Trophoblast cell (in vitro differentiated cells and primary cell): ENCODE data around the gene LEPROT.

ENCODE experiments used
- DNase-seq, 2 donors: peaks; one replicate each; pipeline ENCODE4 v3.0.0-alpha.2; 2016
- H2AFZ ChIP-seq: 2 replicates; pipeline ENCODE4 v1.6.1; 2013; ENCODE audit warnings: low read length, moderate library complexity, mild to moderate bottlenecking; ENCODE audit not compliant: insufficient read depth, poor library complexity
- H2AK5ac ChIP-seq: 2 replicates; pipeline ENCODE4 v1.6.1; 2013; ENCODE audit warnings: mild to moderate bottlenecking, low read length
- H2BK120ac ChIP-seq: 2 replicates; pipeline ENCODE4 v1.6.1; 2013; ENCODE audit warnings: low read length, mild to moderate bottlenecking, moderate library complexity; ENCODE audit not compliant: insufficient read depth, poor library complexity
- H2BK12ac ChIP-seq: 2 replicates; pipeline ENCODE4 v1.6.1; 2013; ENCODE audit warnings: mild to moderate bottlenecking, low read length, moderate library complexity
- H2BK5ac ChIP-seq: 2 replicates; pipeline ENCODE4 v1.6.1; 2013; ENCODE audit warnings: low read length, low read depth, moderate library complexity, mild to moderate bottlenecking; ENCODE audit not compliant: poor library complexity
- H3K14ac ChIP-seq: 2 replicates; pipeline ENCODE4 v1.6.1; 2013; ENCODE audit warnings: mild to moderate bottlenecking, low read length
- H3K18ac ChIP-seq: 2 replicates; pipeline ENCODE4 v1.6.1; 2013; ENCODE audit warnings: mild to moderate bottlenecking, low read length
- H3K23ac ChIP-seq: 2 replicates; pipeline ENCODE4 v1.6.1; 2013; ENCODE audit warnings: low read length
- H3K27ac ChIP-seq: 2 replicates; pipeline ENCODE4 v1.5.1; 2013; ENCODE audit warnings: low read depth, mild to moderate bottlenecking, inconsistent platforms, low read length, moderate library complexity
- H3K27me3 ChIP-seq: 2 replicates; pipeline ENCODE4 v1.6.1; 2013; ENCODE audit warnings: inconsistent platforms, mild to moderate bottlenecking, low read length, moderate library complexity; ENCODE audit not compliant: insufficient read depth
- H3K36me3 ChIP-seq, 2 experiments: 1 replicate in 1 of 2; 2 replicates in 1 of 2; pipeline ENCODE4 v1.6.1; 2013; ENCODE audit warnings: low read length in 2 of 2, mild to moderate bottlenecking in 2 of 2, moderate library complexity in 1 of 2; ENCODE audit not compliant: insufficient read depth in 2 of 2, control insufficient read depth in 1 of 2
- H3K4ac ChIP-seq: 2 replicates; pipeline ENCODE4 v1.6.1; 2013; ENCODE audit warnings: low read depth, mild to moderate bottlenecking, low read length, moderate library complexity
- H3K4me1 ChIP-seq, 2 experiments: 1 replicate in 1 of 2; 2 replicates in 1 of 2; pipeline ENCODE4 v1.6.1; 2013; ENCODE audit warnings: low read length in 2 of 2, mild to moderate bottlenecking in 2 of 2, moderate library complexity in 1 of 2; ENCODE audit not compliant: insufficient read depth in 2 of 2, control insufficient read depth in 1 of 2
- H3K4me2 ChIP-seq: 2 replicates; pipeline ENCODE4 v1.6.1; 2013; ENCODE audit warnings: inconsistent platforms, mild to moderate bottlenecking, low read length, moderate library complexity
- H3K4me3 ChIP-seq: 2 replicates; pipeline ENCODE4 v1.5.1; 2013; ENCODE audit warnings: mild to moderate bottlenecking, low read depth, low read length, inconsistent platforms
- H3K79me1 ChIP-seq: one replicate; pipeline ENCODE4 v1.6.1; 2013; ENCODE audit warnings: low read length
- H3K79me2 ChIP-seq: 2 replicates; pipeline ENCODE4 v1.6.1; 2013; ENCODE audit warnings: low read length, mild to moderate bottlenecking; ENCODE audit not compliant: control insufficient read depth, insufficient read depth, poor library complexity
- H3K9ac ChIP-seq: 2 replicates; pipeline ENCODE4 v1.6.1; 2013; ENCODE audit warnings: mild to moderate bottlenecking, low read length
- H3K9me3 ChIP-seq: 2 replicates; pipeline ENCODE4 v1.6.1; 2013; ENCODE audit warnings: low read depth, mild to moderate bottlenecking, control low read depth, inconsistent platforms, low read length; ENCODE audit not compliant: insufficient read depth
- H4K12ac ChIP-seq: 2 replicates; pipeline ENCODE4 v1.6.1; 2013; ENCODE audit warnings: low read depth, mild to moderate bottlenecking, low read length, moderate library complexity
- H4K8ac ChIP-seq: 2 replicates; pipeline ENCODE4 v1.6.1; 2013; ENCODE audit warnings: low read depth, mild to moderate bottlenecking, low read length, moderate library complexity
- H4K91ac ChIP-seq: one replicate; pipeline ENCODE4 v1.6.1; 2013; ENCODE audit warnings: low read depth, mild to moderate bottlenecking, low read length, moderate library complexity
- WGBS: extraction: QIAGEN DNeasy Blood & Tissue Kit; methylation state at CpG from one replicate; pipeline ENCODE4 v1.1.7; 2013; ENCODE audit warnings: missing lambda C conversion rate; ENCODE audit not compliant: insufficient read length, insufficient coverage; ENCODE audit errors: extremely low coverage; 5-methylcytosine and 5-hydroxymethylcytosine counted together

LEPROT gene

GRCh38 chr1:65412256-65412983 lies 8.0 kb upstream of the LEPROT start:
- Histone ChIP-seq H3K18ac (no peak overlapping the region), H2BK12ac (no peak overlapping the region), H3K27ac (no peak overlapping the region), H3K4me3 (no peak overlapping the region), H3K4ac (no peak overlapping the region), H2AFZ (no peak overlapping the region), H4K91ac (no peak overlapping the region), H3K9ac (no peak overlapping the region), H4K12ac (no peak overlapping the region), H3K79me2 (no peaks in the 10 kb centered on the region), H2BK5ac (no peak overlapping the region), H3K27me3 (no peaks in the 10 kb centered on the region), H3K4me1 (peaks cover 2 to 13% of the 10 kb centered on the region in 2 experiments), H3K4me2 (no peak overlapping the region), H3K36me3 (peaks cover 4% of the 10 kb centered on the region in 2 experiments), H3K23ac (no peak overlapping the region), H3K14ac (no peak overlapping the region), H3K9me3 (no peaks in the 10 kb centered on the region), H4K8ac (no peak overlapping the region), H2AK5ac (no peak overlapping the region), H2BK120ac (no peak overlapping the region), H3K79me1 (peaks cover 3% of the 10 kb centered on the region)
- DNase-seq: no peak
- no CpG with 5 or more reads among the region's 4 CpGs for WGBS

DNA sequence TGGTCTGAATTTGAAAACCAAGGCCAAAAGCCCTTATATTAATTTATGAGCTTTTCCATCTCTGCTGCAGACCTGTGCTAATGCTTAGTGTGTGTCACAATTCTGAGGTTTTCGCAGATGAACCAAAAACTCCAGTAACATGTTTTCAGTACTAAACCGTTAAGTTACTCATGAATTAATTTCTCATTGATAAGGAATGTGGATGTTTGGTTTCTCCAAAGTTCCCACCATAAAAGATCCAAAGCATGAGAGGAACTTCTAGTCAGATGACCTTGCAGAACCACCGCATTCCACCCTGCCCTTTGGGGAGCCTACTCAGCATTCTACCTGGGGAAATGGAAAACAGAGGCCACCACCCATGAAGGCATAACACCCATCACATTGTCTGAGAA lies 7.5 kb upstream of the LEPROT start:
- Histone ChIP-seq H3K4me2 (no peak overlapping the region), H3K18ac (no peak overlapping the region)

DNA sequence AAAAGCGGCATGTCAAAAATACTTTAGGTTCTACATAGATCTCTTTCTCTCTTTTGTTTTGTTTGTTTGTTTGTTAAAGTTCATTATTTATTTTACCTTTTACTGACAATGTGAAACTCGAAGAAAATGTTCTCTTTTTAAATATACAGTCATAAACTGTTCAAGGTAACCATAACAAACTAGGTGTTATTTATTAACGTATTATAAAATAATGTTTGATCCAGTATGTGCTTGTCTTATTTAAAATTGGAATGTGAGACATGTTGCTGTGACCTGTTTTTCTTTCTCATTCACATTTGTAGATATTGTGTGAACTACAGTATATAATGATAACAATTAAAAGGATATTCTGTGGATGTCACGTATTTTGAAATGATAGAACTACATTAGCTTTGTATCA lies 5.9 kb upstream of the LEPROT start:
- no peak overlapping the region for H2BK120ac ChIP-seq
- no peaks in the 10 kb centered on the region for H3K27me3 ChIP-seq
- peaks cover 2 to 16% of the 10 kb centered on the region in 2 experiments for H3K4me1 ChIP-seq
- H4K8ac ChIP-seq: no peak overlapping the region
- no peak overlapping the region for H3K27ac ChIP-seq
- no peak overlapping the region for H2BK5ac ChIP-seq
- H3K23ac ChIP-seq: no peak overlapping the region
- no peak overlapping the region for H3K14ac ChIP-seq
- H3K36me3 ChIP-seq: peaks cover 2 to 4% of the 10 kb centered on the region in 2 experiments
- no CpG with 5 or more reads among the region's 4 CpGs for WGBS
- H3K9me3 ChIP-seq: no peaks in the 10 kb centered on the region
- peaks cover 11% of the 10 kb centered on the region for H3K79me1 ChIP-seq
- H3K4me2 ChIP-seq: no peak overlapping the region
- no peak overlapping the region for H4K91ac ChIP-seq
- no peak overlapping the region for H3K18ac ChIP-seq
- H2AK5ac ChIP-seq: no peak overlapping the region
- H2AFZ ChIP-seq: no peak overlapping the region
- H4K12ac ChIP-seq: no peak overlapping the region
- DNase-seq: peak in 1 of 2 donors; percentile 64
- no peak overlapping the region for H3K9ac ChIP-seq
- no peak overlapping the region for H3K4me3 ChIP-seq
- no peak overlapping the region for H3K4ac ChIP-seq
- H3K79me2 ChIP-seq: no peaks in the 10 kb centered on the region
- no peak overlapping the region for H2BK12ac ChIP-seq

More for the DNA sequence above, 7.5 kb upstream of the LEPROT start:
- H4K91ac ChIP-seq: no peak overlapping the region
- peaks cover 4% of the 10 kb centered on the region in 2 experiments for H3K36me3 ChIP-seq
- no peak overlapping the region for H3K9ac ChIP-seq
- no peaks in the 10 kb centered on the region for H3K27me3 ChIP-seq
- no peaks in the 10 kb centered on the region for H3K9me3 ChIP-seq
- H2BK5ac ChIP-seq: peak overlapping the region; percentile 73
- no peak overlapping the region for H4K12ac ChIP-seq
- H3K14ac ChIP-seq: no peak overlapping the region
- no peak overlapping the region for H2AK5ac ChIP-seq
- H3K27ac ChIP-seq: peak overlapping the region; percentile 22
- H2AFZ ChIP-seq: no peak overlapping the region
- no CpG with 5 or more reads among the region's 3 CpGs for WGBS
- H3K79me2 ChIP-seq: no peaks in the 10 kb centered on the region
- DNase-seq: no peak
- no peak overlapping the region for H4K8ac ChIP-seq
- H3K4me1 ChIP-seq: peaks cover 2 to 13% of the 10 kb centered on the region in 2 experiments
- no peak overlapping the region for H3K4me3 ChIP-seq
- no peak overlapping the region for H3K4ac ChIP-seq
- peak overlapping the region; percentile 60 for H2BK120ac ChIP-seq
- no peak overlapping the region for H3K23ac ChIP-seq
- no peak overlapping the region for H2BK12ac ChIP-seq
- H3K79me1 ChIP-seq: peaks cover 4% of the 10 kb centered on the region

DNA sequence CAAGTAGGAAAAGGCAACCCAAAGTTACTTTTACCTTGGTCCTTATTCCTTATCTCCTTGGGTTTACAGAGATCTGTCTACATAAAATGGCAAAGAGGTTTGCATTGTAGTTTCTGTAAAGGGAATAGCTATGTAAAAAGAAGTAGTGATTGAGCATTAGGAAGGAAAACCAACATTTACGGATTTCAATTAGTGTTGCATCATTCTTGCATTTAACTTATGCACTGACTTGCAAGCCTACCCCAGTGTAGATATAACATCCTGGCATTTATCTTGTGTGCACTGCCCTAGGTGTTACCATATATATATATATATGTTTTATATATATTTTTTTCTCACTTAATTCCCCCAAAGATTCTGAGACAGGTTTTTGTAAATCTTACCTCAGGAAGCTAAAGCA lies 3.7 kb upstream of the LEPROT start:
- Histone ChIP-seq H4K8ac (no peak overlapping the region), H4K12ac (no peak overlapping the region), H3K9me3 (no peaks in the 10 kb centered on the region), H3K27me3 (no peaks in the 10 kb centered on the region), H3K4ac (no peak overlapping the region), H3K23ac (no peak overlapping the region), H2AK5ac (no peak overlapping the region), H2AFZ (no peak overlapping the region), H2BK5ac (no peak overlapping the region), H2BK12ac (no peak overlapping the region), H3K4me3 (no peak overlapping the region), H3K27ac (no peak overlapping the region), H3K79me1 (peaks cover 23% of the 10 kb centered on the region), H3K36me3 (peaks cover 0 to 2% of the 10 kb centered on the region in 2 experiments), H3K9ac (no peak overlapping the region), H3K79me2 (peaks cover 8% of the 10 kb centered on the region), H3K14ac (no peak overlapping the region), H4K91ac (no peak overlapping the region), H2BK120ac (no peak overlapping the region), H3K4me2 (no peak overlapping the region), H3K18ac (no peak overlapping the region), H3K4me1 (peaks cover 2 to 16% of the 10 kb centered on the region in 2 experiments)
- WGBS: no CpG with 5 or more reads among the region's 1 CpG
- DNase-seq: no peak
